Right atrium auricular region (tissue), 2 donors: Measurements from ENCODE around the gene KRTAP4-9. TPM values are rescaled to one million over a fixed set of nuclear protein-coding genes. Genes with fewer than 3 reads are reported as not detected.
"Not testable (repeated sequence)": the region's sequence is repeated elsewhere in the genome, so short reads cannot be mapped to it uniquely, and the experiment has no call there.

Experiments used
- DNase-seq: peaks from one replicate; pipeline ENCODE4 v3.0.0-alpha.2; 2019; ENCODE audit warnings: low spot score
- H3K27ac ChIP-seq, 2 donors: fragments of 200-600 bp; sonication (generic); 1 replicate in 1 of 2; 2 replicates in 1 of 2; pipeline ENCODE4 v1.5.1; 2016 to 2019
- H3K27me3 ChIP-seq, 2 donors: fragments of 200-600 bp; sonication (generic); one replicate each; pipeline versions ENCODE4 v1.5.1 to v1.6.0; 2017 to 2019
- H3K36me3 ChIP-seq: fragments of 200-600 bp; sonication (generic); one replicate; pipeline ENCODE4 v1.5.1; 2016
- H3K4me1 ChIP-seq, 2 donors: fragments of 200-600 bp; sonication (generic); one replicate each; pipeline versions ENCODE4 v1.5.1 to v1.6.0; 2017 to 2019
- H3K4me3 ChIP-seq, 2 donors: fragments of 200-600 bp; sonication (generic); 1 replicate in 1 of 2; 2 replicates in 1 of 2; pipeline ENCODE4 v1.5.1; 2017 to 2019; ENCODE audit warnings: mild to moderate bottlenecking in 1 of 2, moderate library complexity in 1 of 2
- H3K9me3 ChIP-seq, 2 donors: fragments of 200-600 bp; sonication (generic); one replicate each; pipeline ENCODE4 v1.5.1; 2019
- CTCF ChIP-seq, 2 donors: fragments of 200-600 bp; sonication (generic); IDR thresholded peaks; one replicate each; pipeline ENCODE4 v1.5.1; 2019; ENCODE audit warnings: antibody characterized with exemption in 2 of 2
- total RNA-seq, 2 donors: library from RNA; depleted of rRNA; stranded (reverse); fragments of >200 nt; gene quantifications; one replicate each; pipeline ENCODE4 v1.1.0, GENCODE V29; 2016

KRTAP4-9 gene
- total RNA-seq, 2 donors from 2014 or later, result not detected

- no peak overlapping the region for H3K4me3 ChIP-seq
- no peaks in the 10 kb centered on the region for H3K4me1 ChIP-seq
- no peak for DNase-seq
- TF ChIP-seq CTCF (IDR thresholded peaks at IDR 0.05), result no peak
- no peak overlapping the region for H3K27ac ChIP-seq
- no peaks in the 10 kb centered on the region for H3K27me3 ChIP-seq
- H3K9me3 ChIP-seq, result no peaks in the 10 kb centered on the region
- H3K36me3 ChIP-seq, result no peaks in the 10 kb centered on the region
These were observed 2.8 kb downstream of the KRTAP4-9 start for GRCh38 chr17:41107941-41108450.

DNA sequence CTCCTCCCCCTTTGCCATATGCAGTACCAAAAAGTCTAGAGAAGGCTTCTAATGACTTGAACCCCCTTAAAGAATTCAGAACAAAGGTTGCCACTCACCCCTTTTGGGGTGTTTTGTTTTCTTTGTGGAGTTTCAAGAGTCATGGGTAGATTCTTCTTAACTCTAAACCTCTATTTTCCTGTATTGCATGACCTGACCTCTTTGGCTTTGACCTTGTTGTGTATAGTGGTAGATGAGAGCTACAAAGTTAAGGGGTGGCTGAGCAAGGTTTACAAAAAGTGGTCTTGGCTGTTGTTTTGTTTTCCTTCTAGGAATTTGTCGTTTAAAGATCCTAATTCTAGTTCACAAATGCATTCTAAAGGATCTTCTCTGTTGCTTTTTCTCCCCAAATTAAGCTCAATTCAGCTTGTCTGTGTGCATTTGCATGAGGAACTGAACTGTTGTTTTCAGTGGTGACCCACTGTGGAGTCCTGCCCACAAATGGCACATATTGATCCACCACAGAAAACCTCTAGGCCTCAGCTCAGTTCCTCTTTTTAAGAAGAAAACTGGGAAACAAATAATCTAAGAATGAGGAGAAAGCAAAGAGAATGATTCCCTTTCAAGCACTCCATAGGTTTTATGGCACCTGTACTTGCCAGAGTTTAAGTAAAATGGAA, 3.7 kb downstream of the KRTAP4-9 start:
- H3K9me3 ChIP-seq, H3K4me1 ChIP-seq, H3K36me3 ChIP-seq, H3K27me3 ChIP-seq, H3K4me3 ChIP-seq, DNase-seq, H3K27ac ChIP-seq: not testable (repeated sequence)

- H3K27me3 ChIP-seq, result no peaks in the 10 kb centered on the region
- H3K9me3 ChIP-seq, result no peaks in the 10 kb centered on the region
- no peak for DNase-seq
- no peaks in the 10 kb centered on the region for H3K36me3 ChIP-seq
- no peaks in the 10 kb centered on the region for H3K4me1 ChIP-seq
- TF ChIP-seq CTCF (IDR thresholded peaks at IDR 0.05), result no peak
- H3K27ac ChIP-seq, result no peak overlapping the region
- no peak overlapping the region for H3K4me3 ChIP-seq
These were observed 6.1 kb downstream of the KRTAP4-9 start for GRCh38 chr17:41111151-41111885.

GRCh38 chr17:41116297-41116696, 11.1 kb downstream of the KRTAP4-9 start:
- no peak for TF ChIP-seq CTCF (IDR thresholded peaks at IDR 0.05)
- DNase-seq, result no peak
- Histone ChIP-seq H3K27ac (no peak overlapping the region), H3K9me3 (no peaks in the 10 kb centered on the region), H3K4me3 (no peak overlapping the region), H3K4me1 (no peaks in the 10 kb centered on the region), H3K36me3 (no peaks in the 10 kb centered on the region), H3K27me3 (no peaks in the 10 kb centered on the region)

DNA sequence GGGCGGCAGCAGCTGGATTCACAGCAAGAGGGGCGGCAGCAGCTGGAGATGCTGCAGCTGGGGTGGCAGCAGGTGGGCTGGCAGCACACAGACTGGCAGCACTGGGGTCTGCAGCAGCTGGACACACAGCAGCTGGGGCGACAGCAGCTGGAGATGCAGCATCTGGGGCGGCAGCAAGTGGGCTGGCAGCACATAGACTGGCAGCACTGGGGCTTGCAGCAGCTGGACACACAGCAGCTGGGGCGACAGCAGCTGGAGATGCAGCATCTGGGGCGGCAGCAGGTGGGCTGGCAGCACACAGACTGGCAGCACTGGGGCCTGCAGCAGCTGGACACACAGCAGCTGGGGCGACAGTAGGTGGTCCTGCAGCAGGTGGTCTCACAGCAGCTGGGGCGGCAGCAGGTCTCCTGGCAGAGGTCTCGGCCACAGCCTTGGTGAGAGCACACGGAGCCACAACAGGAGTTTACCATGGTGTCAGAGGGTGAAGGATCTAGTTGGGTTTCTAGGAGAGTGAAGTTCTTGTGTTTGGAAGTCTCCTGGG, 12.7 kb downstream of the KRTAP4-9 start, which contains the start of gene KRTAP4-11:
KRTAP4-11 (minus strand) TSS at position 528 of the 541 bp plus-strand sequence; CDS start at position 470, 58 bp downstream.
- not testable (repeated sequence) for H3K27me3 ChIP-seq, H3K4me1 ChIP-seq, H3K4me3 ChIP-seq, H3K27ac ChIP-seq, H3K9me3 ChIP-seq, H3K36me3 ChIP-seq, DNase-seq

DNA sequence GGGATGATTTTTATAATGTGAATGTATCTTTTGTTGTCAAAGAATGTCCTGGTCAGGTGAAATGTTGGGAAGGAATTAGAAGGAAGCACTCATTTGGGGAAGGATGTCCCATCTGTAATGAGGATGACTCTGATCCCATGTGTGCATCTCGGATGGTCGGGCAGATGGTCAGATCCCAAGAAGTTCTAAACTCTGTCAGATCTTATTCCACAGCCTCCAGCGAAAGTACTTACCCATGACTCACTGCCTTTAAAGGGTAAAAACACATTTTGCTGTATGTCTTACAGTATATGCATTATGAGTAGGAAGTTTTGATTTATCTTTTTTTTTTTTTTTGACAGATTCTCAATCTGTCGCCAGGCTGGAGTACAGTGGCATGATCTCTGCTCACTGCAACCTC, 13.5 kb downstream of the KRTAP4-9 start:
- Histone ChIP-seq H3K4me1 (no peaks in the 10 kb centered on the region), H3K27ac (no peak overlapping the region), H3K36me3 (no peaks in the 10 kb centered on the region), H3K9me3 (no peaks in the 10 kb centered on the region), H3K4me3 (no peak overlapping the region), H3K27me3 (no peaks in the 10 kb centered on the region)
- no peak for TF ChIP-seq CTCF (IDR thresholded peaks at IDR 0.05)
- DNase-seq, result no peak

- not testable (repeated sequence) for H3K36me3 ChIP-seq, DNase-seq, H3K27me3 ChIP-seq, H3K27ac ChIP-seq, H3K4me1 ChIP-seq, H3K4me3 ChIP-seq, H3K9me3 ChIP-seq
These were observed 14.8 kb downstream of the KRTAP4-9 start for GRCh38 chr17:41119696-41120690.
